NCI-H1417 (cell line): ENCODE results near the gene VPS37D.

Experiments
- DNase-seq, 3 experiments: peaks; one replicate each; lab custom pipeline; 2025; lab: John Stamatoyannopoulos, UW

VPS37D gene

DNA sequence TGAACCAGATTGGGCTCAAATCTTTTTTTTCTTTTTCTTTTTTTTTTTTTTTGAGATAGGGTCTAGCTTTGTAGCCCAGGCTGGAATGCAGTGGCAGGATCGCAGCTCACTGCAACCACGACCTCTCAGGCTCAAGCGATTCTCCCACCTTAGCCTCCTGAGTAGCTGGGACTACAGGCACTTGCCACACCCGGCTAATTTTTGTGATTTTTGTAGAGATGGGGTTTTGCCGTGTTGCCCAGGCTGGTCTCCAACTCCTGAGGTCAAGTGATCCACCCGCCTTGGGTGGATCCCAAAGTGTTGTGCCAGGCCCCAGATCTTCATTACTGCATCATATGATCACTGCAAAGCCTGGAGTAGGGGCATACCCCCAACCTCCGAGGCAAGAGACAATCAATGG lies 12.9 kb downstream of the VPS37D start:
- DNase-seq = no peak

GRCh38 chr7:73681031-73681430 lies 13.4 kb downstream of the VPS37D start:
- DNase-seq = no peak

DNA sequence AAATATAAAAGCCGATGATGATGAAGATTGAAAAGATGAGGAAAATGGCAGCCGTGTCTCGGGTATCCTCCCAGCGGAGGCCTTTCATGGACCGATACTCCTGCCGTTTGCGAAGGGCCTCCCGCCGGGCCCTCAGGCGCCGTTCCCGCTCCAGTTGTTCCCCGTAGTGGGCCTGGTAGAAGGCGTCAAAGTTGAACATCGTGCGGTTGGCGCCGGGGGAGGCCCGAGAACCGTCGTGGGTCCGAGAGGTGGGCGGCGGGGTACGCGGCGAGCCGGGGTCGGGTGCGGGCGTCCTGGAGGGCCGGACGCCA lies 15.1 kb downstream of the VPS37D start:
- DNase-seq = peak in 1 of 3 experiments; percentile 64

- DNase-seq = peak; percentile 96 to 98 (median 97)
Measured at GRCh38 chr7:73683056-73683787, 15.6 kb downstream of the VPS37D start, which contains the start of the genes BUD23 and DNAJC30. BUD23 (plus strand) TSS chr7:73683597; CDS start chr7:73683626, 29 bp downstream. DNAJC30 (minus strand) TSS chr7:73683453; CDS start chr7:73683423, 30 bp downstream.

DNA sequence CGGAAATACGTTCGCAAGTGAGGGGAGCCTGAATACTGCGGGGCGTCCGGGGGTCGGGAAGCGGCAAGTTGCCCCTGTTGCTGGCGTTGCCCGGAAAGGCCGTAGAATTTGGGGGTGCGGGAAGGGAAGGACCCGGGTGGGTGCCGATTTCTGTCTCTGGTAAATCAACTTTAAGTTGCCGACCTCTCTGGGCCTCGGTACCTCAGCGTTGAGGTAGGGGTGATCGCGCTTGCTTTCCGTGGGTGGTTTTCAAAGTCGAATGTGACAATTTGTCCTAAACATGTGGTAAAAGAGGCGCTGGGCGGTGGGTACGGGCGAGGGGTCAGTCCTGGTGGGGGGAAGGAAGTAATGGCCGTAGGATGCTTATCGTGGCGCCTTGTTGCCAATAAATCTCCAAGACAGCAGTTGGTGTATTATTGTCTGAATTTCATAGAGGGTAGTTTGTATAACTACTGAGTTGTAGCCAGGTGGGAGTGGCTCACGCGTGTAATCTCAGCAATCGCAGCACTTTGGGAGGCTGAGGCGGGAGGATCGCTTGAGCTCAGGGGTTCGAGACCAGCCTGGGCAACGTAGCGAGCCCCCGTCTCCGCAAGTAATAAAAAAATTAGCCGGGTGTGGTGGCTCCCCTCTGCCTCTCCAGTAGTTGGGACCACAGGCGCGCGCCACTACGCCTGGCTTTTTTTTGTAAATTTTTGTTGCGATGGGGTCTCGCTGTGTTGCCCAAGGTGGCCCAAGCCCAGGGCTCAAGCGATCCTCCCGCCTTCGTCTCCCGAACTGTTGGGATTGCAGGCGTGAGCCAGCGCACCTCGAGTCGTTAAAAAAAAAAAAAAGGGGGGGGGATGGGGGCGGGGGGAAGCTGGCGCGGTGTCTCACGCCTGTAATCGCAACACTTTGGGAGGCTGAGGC lies 16.4 kb downstream of the VPS37D start:
- peak in 2 of 3 experiments; percentile 27 to 59 for DNase-seq

- no peak for DNase-seq
Measured at GRCh38 chr7:73685311-73685710, 17.7 kb downstream of the VPS37D start.

DNA sequence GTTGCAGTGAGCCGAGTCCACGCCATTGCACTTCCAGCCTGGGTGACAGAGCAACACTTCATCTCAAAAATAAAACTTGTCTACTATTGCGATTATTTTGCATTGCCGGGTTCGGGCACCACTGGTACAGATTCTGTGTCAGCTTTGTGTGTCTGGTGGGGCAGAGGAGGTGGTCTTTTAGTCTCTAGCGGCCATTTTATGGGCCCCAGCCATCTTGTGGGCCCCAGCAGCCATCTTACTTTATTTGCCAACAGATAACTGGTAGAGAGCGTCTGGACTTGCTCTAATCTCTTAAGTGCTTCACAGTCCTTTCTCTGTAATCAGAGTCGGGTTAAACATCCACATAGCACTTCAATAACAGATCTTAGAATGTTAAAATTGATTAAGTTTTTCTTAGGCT lies 20.7 kb downstream of the VPS37D start:
- DNase-seq = no peak

DNA sequence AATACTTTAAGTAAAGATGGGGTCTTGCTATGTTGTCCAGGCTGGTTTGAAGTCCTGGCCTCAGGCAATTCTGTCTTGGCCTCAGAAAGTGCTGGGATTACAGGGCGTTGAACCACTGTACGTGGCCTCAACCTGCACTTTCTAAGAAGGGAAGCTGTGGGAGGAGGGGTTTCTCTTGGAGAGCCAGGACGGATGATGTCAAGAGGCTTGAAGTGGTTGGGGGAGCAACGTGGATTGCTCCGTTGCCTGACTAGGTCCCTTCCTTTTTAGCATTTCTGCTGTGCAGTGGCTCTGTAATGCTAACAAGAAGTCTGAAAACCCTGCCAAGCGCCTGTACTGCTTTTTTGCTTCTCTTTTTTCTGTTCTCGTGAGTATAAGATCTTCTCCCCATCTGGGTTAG lies 23.0 kb downstream of the VPS37D start:
- DNase-seq = no peak

DNA sequence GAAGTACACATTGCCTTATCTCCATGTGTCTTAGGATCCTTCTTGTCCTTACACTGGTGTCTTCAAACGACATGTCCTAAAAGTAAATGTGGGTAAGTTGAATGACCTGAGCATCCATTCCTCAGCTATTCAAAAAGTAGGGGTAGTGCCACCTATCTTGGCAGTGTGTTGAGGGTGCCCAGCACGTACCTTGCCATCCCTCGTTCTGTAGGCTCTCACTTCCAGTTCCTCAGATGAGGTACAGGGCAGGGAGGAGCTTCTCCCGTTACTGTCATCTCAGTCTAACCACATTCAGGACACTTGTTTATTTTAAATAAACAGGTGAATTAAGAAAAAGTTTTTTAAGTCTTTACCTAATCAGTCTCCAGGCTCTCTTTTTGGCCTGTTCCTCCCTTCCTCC lies 28.7 kb downstream of the VPS37D start:
- no peak for DNase-seq

GRCh38 chr7:73698410-73698809 lies 30.8 kb downstream of the VPS37D start:
- no peak for DNase-seq

DNA sequence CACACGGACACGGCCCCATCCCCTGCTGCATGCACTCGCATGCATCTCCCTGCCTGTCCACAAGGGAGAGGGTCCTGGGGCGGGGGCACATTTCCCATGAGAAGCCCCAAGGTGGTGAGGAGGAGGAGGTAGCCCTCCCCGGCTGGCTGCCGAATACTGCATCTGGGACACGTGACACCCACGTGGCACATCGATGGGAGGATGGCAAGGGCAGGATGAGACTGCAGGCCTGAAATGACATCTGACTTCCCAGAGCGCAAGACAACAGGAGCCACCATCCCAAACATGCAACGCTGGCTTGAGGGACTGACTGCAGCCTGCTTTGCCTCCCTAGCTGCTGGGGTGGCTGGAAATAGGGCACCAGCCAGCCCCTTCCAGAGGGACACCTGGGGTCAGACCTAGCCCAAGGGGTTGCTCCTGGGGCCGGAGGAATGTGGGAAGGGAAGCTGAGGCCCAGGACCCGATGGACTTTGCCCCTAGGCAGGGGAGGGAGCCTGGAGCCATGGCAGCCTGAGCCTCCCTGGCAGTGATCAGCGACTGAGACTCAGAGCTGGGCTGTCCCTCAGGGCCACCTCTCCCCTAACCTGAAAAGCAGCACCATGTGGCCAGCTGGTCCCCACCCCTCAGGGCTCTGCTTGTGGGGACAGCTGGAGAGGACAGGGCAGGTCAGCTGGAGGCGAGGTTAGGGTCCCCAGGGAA lies 31.9 kb downstream of the VPS37D start:
- no peak for DNase-seq

DNA sequence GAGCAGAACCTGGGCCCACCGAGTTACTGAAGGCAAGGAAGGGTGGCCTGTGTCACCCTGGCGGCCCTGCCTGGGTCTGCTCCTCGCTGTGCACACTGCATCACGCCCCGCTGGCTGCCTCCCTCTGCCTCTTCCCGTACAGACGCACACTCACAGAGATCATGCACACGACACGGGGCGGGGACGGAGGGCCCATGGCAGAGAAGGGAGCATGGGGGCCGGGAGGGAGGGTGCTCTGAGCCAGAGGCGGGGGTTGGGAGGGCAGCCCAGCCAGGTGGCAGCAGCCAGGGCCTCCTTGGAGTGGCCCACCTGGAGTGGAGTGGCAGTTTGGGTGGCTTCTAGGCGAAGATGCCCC lies 32.4 kb downstream of the VPS37D start:
- no peak for DNase-seq

GRCh38 chr7:73700581-73701134 lies 33.0 kb downstream of the VPS37D start:
- DNase-seq = no peak

- DNase-seq = peak in 1 of 3 experiments; percentile 37
Measured at GRCh38 chr7:73701357-73701995, 33.8 kb downstream of the VPS37D start.

DNA sequence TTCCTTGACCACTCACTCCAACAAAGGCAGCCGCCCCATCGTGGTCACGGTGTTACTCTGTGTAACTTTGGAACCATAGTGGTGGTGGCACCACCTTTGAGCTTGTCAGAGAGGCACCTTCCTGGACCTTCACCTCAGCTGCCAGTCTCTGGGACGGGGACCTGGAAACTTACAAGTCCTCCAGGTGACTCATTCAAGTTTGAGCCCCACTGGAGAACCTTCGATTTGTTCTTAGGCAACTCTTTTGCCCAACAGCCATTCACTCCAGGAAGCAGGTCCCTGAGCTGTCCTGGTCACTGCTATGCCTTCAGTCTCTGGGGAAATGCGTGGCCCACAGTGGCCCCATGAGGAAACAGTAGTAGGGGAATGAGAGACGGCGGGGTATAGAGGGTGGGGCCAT lies 34.6 kb downstream of the VPS37D start:
- no peak for DNase-seq

- DNase-seq = no peak
Measured at GRCh38 chr7:73702665-73703064, 35.0 kb downstream of the VPS37D start.

GRCh38 chr7:73703225-73703624 lies 35.6 kb downstream of the VPS37D start:
- DNase-seq = no peak

GRCh38 chr7:73703757-73704639 lies 36.4 kb downstream of the VPS37D start:
- peak in 1 of 3 experiments; percentile 78 for DNase-seq

DNA sequence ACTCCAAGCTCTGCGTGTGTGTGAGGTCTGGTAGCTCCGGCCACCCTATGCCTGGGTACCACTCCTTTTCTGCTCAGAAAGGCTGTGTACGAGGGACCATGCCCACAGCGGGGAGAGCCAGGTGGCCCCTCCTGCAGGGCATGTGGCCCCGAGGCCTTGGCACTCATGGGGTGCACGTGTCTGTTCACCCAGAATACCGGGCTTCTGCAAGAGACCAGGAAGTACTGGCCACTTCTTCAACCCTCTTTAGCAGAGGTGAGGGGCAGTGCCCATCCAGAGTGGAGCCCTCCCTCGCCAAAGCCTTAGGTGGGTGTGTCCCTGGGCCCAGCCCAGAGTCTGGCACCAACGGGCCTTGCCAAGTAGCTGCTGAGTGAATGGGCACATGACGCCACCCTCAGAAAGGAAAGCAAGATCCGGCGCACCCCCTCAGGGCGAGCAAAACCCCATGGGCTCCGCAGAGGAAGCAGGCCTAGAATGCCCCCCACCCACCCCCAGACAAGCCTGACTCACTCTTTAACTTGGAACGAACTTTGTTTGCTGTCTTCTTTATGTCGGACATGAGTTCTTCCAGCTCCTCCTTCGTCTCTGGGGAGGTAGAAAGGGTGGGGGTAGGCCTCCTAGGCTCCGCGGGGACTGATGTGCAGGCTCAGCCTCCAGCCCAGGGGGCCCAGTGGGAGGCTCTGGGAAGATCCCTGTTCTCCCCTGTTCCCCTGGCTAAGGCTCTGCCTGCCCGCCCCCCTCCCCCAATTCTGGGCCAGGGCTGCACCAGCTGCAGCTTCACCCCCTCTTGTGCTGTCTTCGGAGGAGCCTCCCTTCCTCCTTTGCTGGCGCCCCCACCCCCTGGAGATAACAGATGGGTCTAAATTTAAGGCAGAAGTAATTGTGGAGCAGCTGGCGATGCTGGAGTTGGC lies 37.3 kb downstream of the VPS37D start:
- peak in 2 of 3 experiments; percentile 54 to 69 for DNase-seq

- no peak for DNase-seq
Measured at GRCh38 chr7:73705551-73705920, 37.9 kb downstream of the VPS37D start.
